CD14-positive monocyte (primary cell): ENCODE measurements around the gene THSD8. TPM values are rescaled to one million over a fixed set of nuclear protein-coding genes. Genes with fewer than 3 reads are reported as not detected.
A peak's percentile ranks its signal among the peaks of the same experiment; 100 is the strongest.

Experiments used
- DNase-seq, 3 donors: peaks; one replicate each; pipeline ENCODE4 v3.0.0-alpha.2; 2011 to 2022
- H2AFZ ChIP-seq: 2 replicates; pipeline ENCODE4 v1.6.0; 2012; ENCODE audit warnings: mild to moderate bottlenecking, low read depth, low read length, inconsistent platforms; ENCODE audit not compliant: insufficient read depth, poor library complexity, severe bottlenecking
- H3K27ac ChIP-seq, 2 donors: 1 replicate in 1 of 2; 2 replicates in 1 of 2; pipeline ENCODE4 v1.5.1; 2012 to 2013; ENCODE audit warnings: low read length in 2 of 2, control low read depth in 1 of 2, inconsistent platforms in 1 of 2, low read depth in 1 of 2, mild to moderate bottlenecking in 1 of 2
- H3K27me3 ChIP-seq, 2 donors: one replicate each; pipeline versions ENCODE4 v1.6.0 to v1.6.1; 2011 to 2013; ENCODE audit warnings: low read length in 2 of 2; ENCODE audit not compliant: control insufficient read depth in 2 of 2, insufficient read depth in 2 of 2
- H3K36me3 ChIP-seq, 2 donors: replicated peaks in 1 of 2; 1 replicate in 1 of 2; 2 replicates in 1 of 2; pipeline versions ENCODE4 v1.5.1 to v1.6.1; 2012 to 2013; ENCODE audit warnings: low read length in 2 of 2, control low read depth in 1 of 2, inconsistent platforms in 1 of 2, mild to moderate bottlenecking in 1 of 2; ENCODE audit not compliant: insufficient read depth in 2 of 2, control insufficient read depth in 1 of 2
- H3K4me1 ChIP-seq, 2 donors: 1 replicate in 1 of 2; 2 replicates in 1 of 2; pipeline versions ENCODE4 v1.5.1 to v1.6.1; 2012 to 2013; ENCODE audit warnings: low read length in 2 of 2, control low read depth in 1 of 2, inconsistent platforms in 1 of 2, mild to moderate bottlenecking in 1 of 2, moderate library complexity in 1 of 2; ENCODE audit not compliant: insufficient read depth in 2 of 2, control insufficient read depth in 1 of 2
- H3K4me2 ChIP-seq: replicated peaks from 2 replicates; pipeline ENCODE3; 2012; ENCODE audit warnings: low read length, moderate library complexity, mild to moderate bottlenecking; ENCODE audit not compliant: poor library complexity, severe bottlenecking; ENCODE audit errors: extremely low read depth
- H3K4me3 ChIP-seq, 3 experiments: fragments of 200-600 bp in 1 of 3; sonication (generic) in 1 of 3; replicated peaks in 1 of 3; 1 replicate in 2 of 3; 2 replicates in 1 of 3; pipeline ENCODE4 v1.5.1; 2011 to 2013; ENCODE audit warnings: low read length in 3 of 3, mild to moderate bottlenecking in 3 of 3, control low read depth in 2 of 3, low read depth in 2 of 3, inconsistent platforms in 1 of 3, moderate library complexity in 1 of 3
- H3K79me2 ChIP-seq: 2 replicates; pipeline ENCODE4 v1.6.0; 2012; ENCODE audit warnings: mild to moderate bottlenecking, control low read depth, inconsistent platforms, low read length, moderate library complexity; ENCODE audit not compliant: insufficient read depth
- H3K9ac ChIP-seq: 2 replicates; pipeline ENCODE4 v1.6.0; 2017; ENCODE audit warnings: low read length, mild to moderate bottlenecking; ENCODE audit not compliant: insufficient read depth, poor library complexity, severe bottlenecking
- H3K9me3 ChIP-seq, 2 donors: replicated peaks in 1 of 2; 1 replicate in 1 of 2; 2 replicates in 1 of 2; pipeline versions ENCODE4 v1.5.1 to v1.6.1; 2012 to 2013; ENCODE audit warnings: low read length in 2 of 2, control low read depth in 1 of 2; ENCODE audit not compliant: control insufficient read depth in 1 of 2, insufficient read depth in 1 of 2
- H4K20me1 ChIP-seq: 2 replicates; pipeline ENCODE4 v1.6.0; 2012; ENCODE audit warnings: mild to moderate bottlenecking, low read length, control low read depth, moderate library complexity; ENCODE audit not compliant: insufficient read depth
- H3K27ac Mint-ChIP-seq, 7 donors: one replicate each; pipeline ENCODE4 v1.8.0; 2020; ENCODE audit warnings: mild to moderate bottlenecking in 7 of 7, mixed read lengths in 7 of 7, moderate library complexity in 6 of 7, inconsistent platforms in 2 of 7
- H3K27me3 Mint-ChIP-seq, 3 donors: one replicate each; pipeline ENCODE4 v1.8.0; 2021 to 2022; ENCODE audit warnings: low read depth in 3 of 3, mild to moderate bottlenecking in 3 of 3, mixed read lengths in 3 of 3, moderate library complexity in 3 of 3, inconsistent platforms in 1 of 3
- H3K36me3 Mint-ChIP-seq, 2 donors: one replicate each; pipeline ENCODE4 v1.8.0; 2020; ENCODE audit warnings: mixed read lengths in 2 of 2, inconsistent platforms in 1 of 2, mild to moderate bottlenecking in 1 of 2
- H3K4me1 Mint-ChIP-seq: one replicate; pipeline ENCODE4 v1.8.0; 2020; ENCODE audit warnings: mild to moderate bottlenecking, mixed read lengths
- H3K4me3 Mint-ChIP-seq, 2 donors: one replicate each; pipeline ENCODE4 v1.8.0; 2020; ENCODE audit warnings: mild to moderate bottlenecking in 2 of 2, mixed read lengths in 2 of 2, moderate library complexity in 1 of 2
- H3K9me3 Mint-ChIP-seq, 7 donors: one replicate each; pipeline ENCODE4 v1.8.0; 2020 to 2022; ENCODE audit warnings: mixed read lengths in 7 of 7, mild to moderate bottlenecking in 6 of 7, moderate library complexity in 6 of 7, inconsistent platforms in 2 of 7
- WGBS: methylation state at CpG from one replicate; pipeline ENCODE4 v1.1.5; 2013; ENCODE audit warnings: missing lambda C conversion rate; ENCODE audit not compliant: insufficient coverage; 5-methylcytosine and 5-hydroxymethylcytosine counted together
- intact Hi-C, 2 donors: fragments of 100-400 bp; cut with micrococcal nuclease; formaldehyde crosslinking; loops; one replicate each; pipeline versions ENCODE4 v1.15.0 to v1.15.1; 2023
- polyA plus RNA-seq, 3 donors: library from polyadenylated mRNA; depleted of rRNA in 1 of 3; unstranded in 2 of 3; stranded (reverse) in 1 of 3; fragments of 300-500 nt in 2 of 3; fragments of >200 nt in 1 of 3; fragmentation: Illumina TruSeq in 2 of 3; gene quantifications; 1 replicate in 2 of 3; 2 replicates in 1 of 3; pipeline ENCODE4 v1.2.3, GENCODE V29; 2012 to 2021
- TF ChIP-seq, protein P1 (sequence below): fragments of 200-600 bp; IDR thresholded peaks from one replicate; pipeline ENCODE4 v1.8.0; 2022; ENCODE audit warnings: antibody characterized with exemption, mild to moderate bottlenecking

The THSD8 gene
- polyA plus RNA-seq, 3 donors = 4.0 TPM; not detected in 2

DNA sequence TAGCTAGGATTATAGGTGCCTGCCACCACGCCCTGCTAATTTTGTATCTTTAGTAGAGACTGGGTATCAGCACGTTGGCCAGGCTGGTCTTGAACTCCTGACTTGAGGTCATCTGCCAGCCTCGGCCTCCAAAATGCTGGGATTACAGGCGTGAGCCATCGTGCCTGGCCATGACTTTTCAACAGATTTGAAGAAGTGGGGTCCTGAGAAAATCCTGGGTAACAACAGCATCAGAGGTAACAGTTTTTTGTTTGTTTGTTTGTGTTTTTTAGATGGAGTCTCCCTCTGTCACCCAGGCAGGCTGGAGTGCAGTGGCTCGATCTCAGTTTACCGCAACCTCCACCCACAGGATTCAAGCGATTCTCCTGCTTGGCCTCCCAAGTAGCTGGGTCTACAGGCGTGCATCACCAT is 6.9 kb upstream of the THSD8 start:
- peaks cover 0 to 1% of the 10 kb centered on the region in 2 donors for H3K27me3 ChIP-seq
- H3K4me2 ChIP-seq = peak overlapping the region; percentile 99
- Mint-ChIP-seq H3K4me3 (peak overlapping the region; percentile 84 to 87), H3K4me1 (peaks cover 31% of the 10 kb centered on the region), H3K9me3 (peaks cover 0 to 9% (median 0%) of the 10 kb centered on the region in 7 donors), H3K36me3 (peaks cover 2 to 23% of the 10 kb centered on the region in 2 donors), H3K27ac (peak overlapping the region; percentile 91 to 100 (median 95)), H3K27me3 (peaks cover 0 to 4% (median 2%) of the 10 kb centered on the region in 3 donors)
- no peaks in the 10 kb centered on the region for H3K9me3 ChIP-seq
- intact Hi-C loops = loop anchor here (2.0 to 10.0 kb wide), 7 partner anchors 16 to 357 kb away; partner anchors contain the start of genes CALR (in 1 of the 2), IER2 (in 1 of the 2), MAN2B1 (in 1 of the 2) and STX10 (in 1 of the 2)
- H3K79me2 ChIP-seq = peaks cover 48% of the 10 kb centered on the region
- H3K4me3 ChIP-seq = peak overlapping the region in 2 of 3 experiments; percentile 86 to 100
- no peak overlapping the region for H2AFZ ChIP-seq
- TF ChIP-seq, protein P1, sequence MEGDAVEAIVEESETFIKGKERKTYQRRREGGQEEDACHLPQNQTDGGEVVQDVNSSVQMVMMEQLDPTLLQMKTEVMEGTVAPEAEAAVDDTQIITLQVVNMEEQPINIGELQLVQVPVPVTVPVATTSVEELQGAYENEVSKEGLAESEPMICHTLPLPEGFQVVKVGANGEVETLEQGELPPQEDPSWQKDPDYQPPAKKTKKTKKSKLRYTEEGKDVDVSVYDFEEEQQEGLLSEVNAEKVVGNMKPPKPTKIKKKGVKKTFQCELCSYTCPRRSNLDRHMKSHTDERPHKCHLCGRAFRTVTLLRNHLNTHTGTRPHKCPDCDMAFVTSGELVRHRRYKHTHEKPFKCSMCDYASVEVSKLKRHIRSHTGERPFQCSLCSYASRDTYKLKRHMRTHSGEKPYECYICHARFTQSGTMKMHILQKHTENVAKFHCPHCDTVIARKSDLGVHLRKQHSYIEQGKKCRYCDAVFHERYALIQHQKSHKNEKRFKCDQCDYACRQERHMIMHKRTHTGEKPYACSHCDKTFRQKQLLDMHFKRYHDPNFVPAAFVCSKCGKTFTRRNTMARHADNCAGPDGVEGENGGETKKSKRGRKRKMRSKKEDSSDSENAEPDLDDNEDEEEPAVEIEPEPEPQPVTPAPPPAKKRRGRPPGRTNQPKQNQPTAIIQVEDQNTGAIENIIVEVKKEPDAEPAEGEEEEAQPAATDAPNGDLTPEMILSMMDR = no peak
- H3K9ac ChIP-seq = peak overlapping the region; percentile 27
- no peaks in the 10 kb centered on the region for H3K36me3 ChIP-seq
- WGBS = 95% methylated on average over 6 of the region's 9 CpGs
- H4K20me1 ChIP-seq = peaks cover 46% of the 10 kb centered on the region
- H3K4me1 ChIP-seq = peaks cover 35 to 38% of the 10 kb centered on the region in 2 donors
- peak in 1 of 3 donors; percentile 31 for DNase-seq
- H3K27ac ChIP-seq = peak overlapping the region; percentile 95 to 100

DNA sequence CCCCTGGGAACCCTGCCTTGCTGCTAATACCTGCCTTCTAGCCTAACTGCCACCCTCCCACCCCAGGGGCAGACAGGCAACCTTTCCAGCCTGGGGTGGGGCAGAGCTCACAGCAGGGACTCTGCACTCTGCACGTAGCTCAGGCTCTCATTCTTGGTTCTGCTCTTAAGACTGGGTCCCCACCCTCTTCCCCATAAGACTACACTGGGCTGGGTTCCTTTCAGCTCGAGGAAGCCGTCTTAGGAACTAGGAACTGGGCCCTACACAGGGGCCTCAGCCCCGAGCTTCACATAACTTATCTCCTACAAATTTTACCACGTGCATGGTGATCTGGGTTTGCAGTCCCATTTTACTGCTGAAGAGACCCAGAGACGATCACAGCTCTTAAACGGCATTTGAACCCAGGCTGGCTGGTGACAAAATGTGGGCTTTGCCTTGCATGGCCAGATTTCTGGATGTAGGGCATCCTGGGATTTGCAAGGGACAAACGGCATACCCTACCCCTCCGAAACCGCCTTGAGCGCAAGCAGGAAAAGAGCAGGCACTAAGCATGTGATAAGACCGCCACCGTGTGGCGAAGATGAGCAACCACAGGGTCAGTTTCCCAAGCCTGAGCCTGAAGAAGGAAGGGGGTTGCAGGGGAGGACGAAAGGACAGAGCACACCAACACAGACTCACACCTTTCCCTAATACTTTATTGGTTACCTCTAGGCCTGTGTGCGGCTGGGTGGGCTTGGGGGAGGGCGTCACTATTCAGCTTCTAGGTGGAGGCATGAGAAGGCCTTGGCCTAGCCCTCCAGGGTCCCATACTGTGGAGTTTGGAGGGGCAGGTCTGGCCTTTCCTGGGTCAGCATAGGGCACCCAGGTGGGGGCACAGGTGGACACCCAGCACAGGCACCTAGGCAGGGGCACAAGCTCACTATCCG is 5.5 kb upstream of the THSD8 start:
- Histone ChIP-seq H3K27ac (peak overlapping the region; percentile 71 to 82), H3K9me3 (no peaks in the 10 kb centered on the region), H3K36me3 (no peaks in the 10 kb centered on the region), H3K79me2 (peaks cover 38% of the 10 kb centered on the region), H3K27me3 (peaks cover 0 to 15% of the 10 kb centered on the region in 2 donors), H3K4me3 (peak overlapping the region; percentile 6 to 63 (median 31)), H3K9ac (peak overlapping the region; percentile 15), H4K20me1 (peaks cover 45% of the 10 kb centered on the region), H3K4me1 (peaks cover 36 to 43% of the 10 kb centered on the region in 2 donors), H3K4me2 (peak overlapping the region; percentile 73), H2AFZ (no peak overlapping the region)
- Mint-ChIP-seq H3K4me3 (peak overlapping the region; percentile 79 to 89), H3K9me3 (peaks cover 0 to 7% (median 5%) of the 10 kb centered on the region in 7 donors), H3K36me3 (peaks cover 5 to 27% of the 10 kb centered on the region in 2 donors), H3K27ac (peak overlapping the region; percentile 93 to 100 (median 96)), H3K4me1 (peaks cover 34% of the 10 kb centered on the region), H3K27me3 (peaks cover 4 to 16% (median 11%) of the 10 kb centered on the region in 3 donors)
- DNase-seq = peak; percentile 80 to 84 (median 80)
- TF ChIP-seq, protein P1 = peak; percentile 95
- intact Hi-C loops = loop anchor here (1.0 to 10.0 kb wide), 6 partner anchors 19 to 298 kb away; no protein-coding TSS in a partner anchor
- WGBS = 14% methylated on average over 9 of the region's 18 CpGs
